ENCODE data around the gene MYO5B. TPM values are rescaled to one million over a fixed set of nuclear protein-coding genes. Genes with fewer than 3 reads are reported as not detected.

Gene MYO5B
- total RNA-seq, 2 experiments from 2014 or later, result 0.02 TPM; not detected in 1

- Mint-ChIP-seq H3K9me3 (ENCODE audit: low read depth) (no peaks in the 10 kb centered on the region), H3K4me3 (no peak overlapping the region), H3K4me1 (no peaks in the 10 kb centered on the region), H3K36me3 (no peaks in the 10 kb centered on the region), H3K27ac (no peak overlapping the region), H3K27me3 (peaks cover 56% of the 10 kb centered on the region)
- ATAC-seq (no peak), DNase-seq (no peak)
- CTCF ChIA-PET, result no interaction called here
Measured at GRCh38 chr18:49880661-49881060, 314.3 kb downstream of the MYO5B start.

- H3K27ac Mint-ChIP-seq, result no peak overlapping the region
- DNase-seq (no peak), ATAC-seq (no peak)
- peaks cover 2% of the 10 kb centered on the region for H3K4me1 Mint-ChIP-seq
- H3K27me3 Mint-ChIP-seq, result peaks cover 53% of the 10 kb centered on the region
- no peak overlapping the region for H3K4me3 Mint-ChIP-seq
- no peaks in the 10 kb centered on the region for H3K36me3 Mint-ChIP-seq
- H3K9me3 Mint-ChIP-seq (ENCODE audit: low read depth), result no peaks in the 10 kb centered on the region
- CTCF ChIA-PET, result no interaction called here
Measured at GRCh38 chr18:49879271-49879580, 315.7 kb downstream of the MYO5B start.

DNA sequence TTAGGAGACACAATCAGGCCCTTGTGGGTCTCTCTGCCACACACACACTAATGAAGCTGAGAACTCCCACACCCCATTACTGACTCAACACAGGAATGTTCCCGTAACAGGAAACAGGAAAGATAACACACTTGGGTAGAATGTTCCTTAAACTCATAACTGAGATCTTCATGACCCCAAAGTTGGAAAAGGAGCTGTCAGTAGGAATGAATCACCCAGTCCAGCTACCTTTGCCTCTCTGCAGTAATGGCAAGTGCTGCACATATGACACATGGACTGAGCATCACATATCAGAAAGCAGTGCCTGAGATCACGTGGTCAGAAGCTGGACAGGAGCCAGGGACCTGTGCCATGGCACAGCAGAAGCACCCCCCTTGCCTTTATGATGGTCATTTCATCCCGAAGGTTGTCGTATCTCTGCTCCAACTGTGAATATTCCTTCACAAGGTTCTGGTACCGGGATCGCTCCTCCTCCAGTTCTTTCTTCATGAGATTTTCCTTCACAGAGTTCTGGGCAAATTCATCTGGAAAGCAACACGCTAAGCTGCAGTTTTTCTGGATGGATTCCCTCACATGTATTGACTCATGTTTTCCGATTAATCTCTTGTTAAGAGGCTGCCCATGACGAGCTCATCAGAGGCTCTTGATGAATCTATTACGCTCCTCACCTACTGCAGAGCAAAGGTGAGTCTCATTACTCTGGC, 316.2 kb downstream of the MYO5B start:
- DNase-seq (no peak), ATAC-seq (no peak)
- no peak overlapping the region for H3K4me3 Mint-ChIP-seq
- H3K4me1 Mint-ChIP-seq, result peaks cover 7% of the 10 kb centered on the region
- CTCF ChIA-PET, result no interaction called here
- peaks cover 51% of the 10 kb centered on the region for H3K27me3 Mint-ChIP-seq
- no peaks in the 10 kb centered on the region for H3K36me3 Mint-ChIP-seq
- H3K9me3 Mint-ChIP-seq (ENCODE audit: low read depth), result no peaks in the 10 kb centered on the region
- H3K27ac Mint-ChIP-seq, result no peak overlapping the region

DNA sequence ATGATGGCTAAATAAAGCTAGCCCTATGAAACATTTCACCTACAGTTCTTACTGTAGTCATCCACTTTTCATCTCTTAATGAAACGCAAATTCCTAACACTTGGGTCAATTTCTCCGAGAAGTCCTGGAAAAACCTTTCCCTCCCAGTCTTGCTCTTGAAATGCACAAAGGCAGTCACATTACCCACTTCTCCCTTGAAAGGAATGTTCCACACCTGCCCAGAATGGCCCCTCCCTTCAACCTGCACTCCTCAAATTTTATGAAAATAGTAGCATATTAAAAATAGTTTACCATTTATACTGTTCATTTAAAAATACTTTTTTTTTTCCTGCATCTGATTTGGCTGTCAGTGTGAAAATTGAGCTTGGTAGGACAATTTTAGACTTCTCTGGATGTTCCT, 316.9 kb downstream of the MYO5B start:
- Mint-ChIP-seq H3K4me3 (no peak overlapping the region), H3K27me3 (peaks cover 50% of the 10 kb centered on the region), H3K9me3 (ENCODE audit: low read depth) (no peaks in the 10 kb centered on the region), H3K4me1 (peaks cover 7% of the 10 kb centered on the region), H3K27ac (no peak overlapping the region), H3K36me3 (no peaks in the 10 kb centered on the region)
- ATAC-seq (no peak), DNase-seq (no peak)
- CTCF ChIA-PET, result no interaction called here

- Mint-ChIP-seq H3K4me3 (no peak overlapping the region), H3K27ac (no peak overlapping the region), H3K4me1 (peaks cover 7% of the 10 kb centered on the region), H3K27me3 (peaks cover 47% of the 10 kb centered on the region), H3K36me3 (no peaks in the 10 kb centered on the region), H3K9me3 (ENCODE audit: low read depth) (no peaks in the 10 kb centered on the region)
- CTCF ChIA-PET, result no interaction called here
- no peak for ATAC-seq
- no peak for DNase-seq
Measured at GRCh38 chr18:49876536-49876935, 318.4 kb downstream of the MYO5B start.

DNA sequence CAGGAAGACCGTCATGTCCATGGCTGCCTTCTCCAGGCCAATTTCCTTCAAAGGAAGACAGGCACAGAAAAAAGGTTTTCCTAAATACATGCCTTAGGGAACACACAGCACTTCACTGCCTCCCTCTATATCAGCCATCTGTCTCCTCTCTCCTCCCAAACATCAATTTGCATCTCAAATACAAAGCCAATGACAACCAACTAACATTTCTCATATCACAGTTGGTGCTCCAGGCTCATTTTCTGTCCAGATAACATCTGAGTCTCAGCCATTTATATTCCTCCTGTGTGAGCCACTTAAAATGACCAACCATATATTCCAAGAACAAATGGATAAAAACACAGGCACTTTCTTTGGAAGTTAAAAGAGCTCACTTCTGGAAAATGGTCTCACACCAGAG, 319.2 kb downstream of the MYO5B start:
- DNase-seq (no peak), ATAC-seq (no peak)
- Mint-ChIP-seq H3K27ac (no peak overlapping the region), H3K27me3 (peaks cover 49% of the 10 kb centered on the region), H3K9me3 (ENCODE audit: low read depth) (no peaks in the 10 kb centered on the region), H3K4me3 (no peak overlapping the region), H3K4me1 (peaks cover 7% of the 10 kb centered on the region), H3K36me3 (no peaks in the 10 kb centered on the region)
- CTCF ChIA-PET, result no interaction called here

- no peaks in the 10 kb centered on the region for H3K9me3 Mint-ChIP-seq (ENCODE audit: low read depth)
- H3K36me3 Mint-ChIP-seq, result no peaks in the 10 kb centered on the region
- peaks cover 52% of the 10 kb centered on the region for H3K27me3 Mint-ChIP-seq
- no peak overlapping the region for H3K4me3 Mint-ChIP-seq
- no peak overlapping the region for H3K27ac Mint-ChIP-seq
- CTCF ChIA-PET, result no interaction called here
- no peak for DNase-seq
- peaks cover 7% of the 10 kb centered on the region for H3K4me1 Mint-ChIP-seq
- no peak for ATAC-seq
Measured at GRCh38 chr18:49875155-49875554, 319.8 kb downstream of the MYO5B start.

GRCh38 chr18:49874238-49874637, 320.7 kb downstream of the MYO5B start:
- Mint-ChIP-seq H3K36me3 (no peaks in the 10 kb centered on the region), H3K4me3 (no peak overlapping the region), H3K27me3 (peaks cover 48% of the 10 kb centered on the region), H3K27ac (no peak overlapping the region), H3K9me3 (ENCODE audit: low read depth) (no peaks in the 10 kb centered on the region), H3K4me1 (peaks cover 7% of the 10 kb centered on the region)
- ATAC-seq, result no peak
- CTCF ChIA-PET, result interaction anchor here (1.1 to 1.6 kb wide), 2 partner anchors 16 to 329 kb away, joined by 3 read pairs; no protein-coding TSS in a partner anchor
- DNase-seq, result no peak

GRCh38 chr18:49869354-49869753, 325.6 kb downstream of the MYO5B start:
- CTCF ChIA-PET, result interaction anchor here (1.4 kb wide), 1 partner anchor 11 kb away, joined by 6 read pairs; no protein-coding TSS in a partner anchor
- Mint-ChIP-seq H3K27ac (no peak overlapping the region), H3K27me3 (peaks cover 19% of the 10 kb centered on the region), H3K36me3 (no peaks in the 10 kb centered on the region), H3K4me1 (peaks cover 6% of the 10 kb centered on the region), H3K9me3 (ENCODE audit: low read depth) (no peaks in the 10 kb centered on the region), H3K4me3 (no peak overlapping the region)
- DNase-seq (no peak), ATAC-seq (no peak)

GRCh38 chr18:49866680-49867079, 328.3 kb downstream of the MYO5B start:
- ATAC-seq, result no peak
- no peaks in the 10 kb centered on the region for H3K9me3 Mint-ChIP-seq (ENCODE audit: low read depth)

GRCh38 chr18:49865401-49865800, 329.5 kb downstream of the MYO5B start:
- Mint-ChIP-seq H3K36me3 (no peaks in the 10 kb centered on the region), H3K4me1 (no peaks in the 10 kb centered on the region), H3K27ac (no peak overlapping the region), H3K9me3 (ENCODE audit: low read depth) (no peaks in the 10 kb centered on the region), H3K4me3 (no peak overlapping the region), H3K27me3 (peaks cover 6% of the 10 kb centered on the region)
- ATAC-seq (no peak), DNase-seq (no peak)
- CTCF ChIA-PET, result no interaction called here

More at GRCh38 chr18:49866680-49867079, 328.3 kb downstream of the MYO5B start:
- no peaks in the 10 kb centered on the region for H3K36me3 Mint-ChIP-seq
- CTCF ChIA-PET, result interaction anchor here (1.7 kb wide), 1 partner anchor 8 kb away, joined by 6 read pairs; no protein-coding TSS in a partner anchor
- H3K4me1 Mint-ChIP-seq, result no peaks in the 10 kb centered on the region
- H3K27me3 Mint-ChIP-seq, result peaks cover 15% of the 10 kb centered on the region
- DNase-seq, result no peak
- H3K27ac Mint-ChIP-seq, result no peak overlapping the region
- H3K4me3 Mint-ChIP-seq, result no peak overlapping the region

DNA sequence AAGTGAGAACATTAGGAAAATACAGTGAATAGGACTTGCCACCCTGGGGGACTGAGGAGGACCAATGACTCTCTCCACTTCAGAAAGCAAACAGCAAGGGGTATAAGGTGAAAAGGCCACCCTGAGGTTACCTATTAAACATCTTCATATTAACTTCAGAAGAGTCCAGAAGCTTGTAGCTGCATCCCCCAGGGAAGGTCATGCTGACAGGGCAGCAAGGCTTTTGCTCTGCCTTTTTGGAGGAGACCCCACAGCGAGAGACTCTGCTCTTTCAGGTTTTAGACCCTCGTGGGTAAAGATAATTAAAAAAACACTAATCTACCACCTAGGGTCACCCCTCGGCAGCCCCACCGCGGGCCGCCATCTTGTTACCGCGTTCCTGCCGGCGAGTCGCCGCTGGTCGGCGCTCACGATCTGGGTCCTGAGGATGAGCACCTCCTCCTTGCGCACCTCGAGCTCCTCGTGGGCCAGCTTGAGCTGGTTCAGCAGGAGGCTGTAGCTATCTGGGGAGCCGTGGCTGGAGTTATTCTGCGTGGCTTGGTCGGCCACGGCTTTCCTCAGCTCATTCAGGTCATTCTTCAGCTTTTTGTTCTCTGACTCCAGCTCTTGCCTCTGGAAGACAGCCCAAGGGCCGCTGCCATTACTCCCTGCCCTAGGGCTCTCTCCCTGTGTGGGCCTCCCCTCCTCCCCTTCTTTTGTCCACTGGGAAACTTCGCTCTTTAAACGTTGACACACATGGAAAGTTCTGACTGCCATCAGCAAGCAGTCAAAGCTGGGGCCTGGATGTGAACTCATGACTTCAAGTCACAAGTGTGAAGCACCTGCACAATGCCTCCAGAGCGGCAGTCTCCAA, 331.0 kb downstream of the MYO5B start:
- H3K4me1 Mint-ChIP-seq, result no peaks in the 10 kb centered on the region
- no peaks in the 10 kb centered on the region for H3K36me3 Mint-ChIP-seq
- no peaks in the 10 kb centered on the region for H3K9me3 Mint-ChIP-seq (ENCODE audit: low read depth)
- DNase-seq (no peak), ATAC-seq (no peak)
- peaks cover 3% of the 10 kb centered on the region for H3K27me3 Mint-ChIP-seq
- no peak overlapping the region for H3K27ac Mint-ChIP-seq
- H3K4me3 Mint-ChIP-seq, result no peak overlapping the region
- CTCF ChIA-PET, result interaction anchor here (1.3 to 1.5 kb wide), 2 partner anchors 9 to 304 kb away, joined by 3 read pairs; no protein-coding TSS in a partner anchor

GRCh38 chr18:49862656-49863385, 332.1 kb downstream of the MYO5B start:
- no peaks in the 10 kb centered on the region for H3K4me1 Mint-ChIP-seq
- DNase-seq, result no peak
- no peaks in the 10 kb centered on the region for H3K9me3 Mint-ChIP-seq (ENCODE audit: low read depth)
- H3K27ac Mint-ChIP-seq, result no peak overlapping the region
- no peak for ATAC-seq
- H3K36me3 Mint-ChIP-seq, result no peaks in the 10 kb centered on the region
- CTCF ChIA-PET, result interaction anchor here (0.6 to 5.5 kb wide), 8 partner anchors 112 to 353 kb away, joined by 3 to 64 read pairs (median 4); partner anchors contain the start of gene LIPG
- no peak overlapping the region for H3K4me3 Mint-ChIP-seq
- peaks cover 3% of the 10 kb centered on the region for H3K27me3 Mint-ChIP-seq
